NCI-H460 (cell line): Measurements from ENCODE around the gene SIX5. TPM values are rescaled to one million over a fixed set of nuclear protein-coding genes. Genes with fewer than 3 reads are reported as not detected.

Experiments
- DNase-seq: peaks from one replicate; pipeline ENCODE4 v3.0.0-alpha.2; 2016; ENCODE audit warnings: low read depth; ENCODE audit errors: extremely low read depth
- total RNA-seq: library from RNA; depleted of rRNA; stranded (reverse); fragments of >200 nt; shearing (Covaris generic); gene quantifications from 2 replicates; pipeline ENCODE4 v1.2.3, GENCODE V29; 2014; rRNA removed

The SIX5 gene
- total RNA-seq, 1 experiment from 2014 or later: 10.3 TPM

- peak; percentile 98 for DNase-seq
Observed at GRCh38 chr19:45717131-45717982, 51.7 kb downstream of the SIX5 start.

GRCh38 chr19:45716359-45717130 lies 52.5 kb downstream of the SIX5 start:
- DNase-seq: no peak

- DNase-seq: no peak
Observed at GRCh38 chr19:45715139-45715538, 53.9 kb downstream of the SIX5 start.

Other genes starting within 250 kb of the SIX5 start
- 6.0 and 6.3 TPM in 2 replicates for gene OPA3, start 184.4 kb downstream of the SIX5 start, total RNA-seq
- gene GPR4, start 167.0 kb downstream of the SIX5 start, total RNA-seq: 0.09 and 0.57 TPM in 2 replicates
- 19.1 and 21.4 TPM in 2 replicates for gene EML2, start 129.9 kb downstream of the SIX5 start, total RNA-seq
- 0.69 and 1.1 TPM in 2 replicates for gene GIPR, start 101.0 kb downstream of the SIX5 start, total RNA-seq
- 213 and 246 TPM in 2 replicates for gene SNRPD2, start 77.3 kb downstream of the SIX5 start, total RNA-seq
- 6.3 and 6.6 TPM in 2 replicates for gene QPCTL, start 76.6 kb downstream of the SIX5 start, total RNA-seq
- gene FBXO46, start 38.4 kb downstream of the SIX5 start, total RNA-seq: 9.8 and 11.5 TPM in 2 replicates
- not detected in 2 replicates for gene MEIOSIN, start 35.8 kb downstream of the SIX5 start, total RNA-seq
- gene DMPK, start 13.2 kb upstream of the SIX5 start, total RNA-seq: 10.1 and 10.6 TPM in 2 replicates
- gene DMWD, start 23.6 kb upstream of the SIX5 start, total RNA-seq: 21.2 and 21.9 TPM in 2 replicates
- 0.05 TPM in 1 of 2 replicates, not detected in the other for gene RSPH6A, start 46.1 kb upstream of the SIX5 start, total RNA-seq
- gene SYMPK, start 93.9 kb upstream of the SIX5 start, total RNA-seq: 26.6 and 27.8 TPM in 2 replicates
- 0.14 TPM in 1 of 2 replicates, not detected in the other for gene FOXA3, start 95.1 kb upstream of the SIX5 start, total RNA-seq
- 19.2 and 19.7 TPM in 2 replicates for gene IRF2BP1, start 116.9 kb upstream of the SIX5 start, total RNA-seq
- 1.2 and 2.7 TPM in 2 replicates for gene MYPOP, start 133.4 kb upstream of the SIX5 start, total RNA-seq
- not detected in 2 replicates for gene NANOS2, start 145.5 kb upstream of the SIX5 start, total RNA-seq
- gene NOVA2, start 204.6 kb upstream of the SIX5 start, total RNA-seq: 0.06 TPM in 1 of 2 replicates, not detected in the other
- 1.5 and 3.7 TPM in 2 replicates for gene CCDC61, start 226.2 kb upstream of the SIX5 start, total RNA-seq